Liver (tissue), 9 donors: Measurements from ENCODE around the gene DPP6. TPM values are rescaled to one million over a fixed set of nuclear protein-coding genes. Genes with fewer than 3 reads are reported as not detected.

Experiments
- DNase-seq: peaks from one replicate; pipeline ENCODE4 v3.0.0-alpha.2; 2017; ENCODE audit warnings: low spot score
- H3K27ac ChIP-seq, 2 donors: one replicate each; pipeline ENCODE4 v1.7.0; 2013; ENCODE audit warnings: inconsistent platforms in 2 of 2, low read length in 2 of 2, control low read depth in 1 of 2, low read depth in 1 of 2, mild to moderate bottlenecking in 1 of 2
- H3K27me3 ChIP-seq, 4 donors: one replicate each; pipeline versions ENCODE4 v1.6.1 to v1.7.0; 2013; ENCODE audit warnings: low read length in 3 of 4, inconsistent platforms in 1 of 4, mild to moderate bottlenecking in 1 of 4, moderate library complexity in 1 of 4; ENCODE audit not compliant: control insufficient read depth in 4 of 4, insufficient read depth in 4 of 4
- H3K36me3 ChIP-seq, 4 donors: one replicate each; pipeline versions ENCODE4 v1.6.1 to v1.7.0; 2013; ENCODE audit warnings: low read length in 3 of 4, mild to moderate bottlenecking in 3 of 4, low read depth in 1 of 4, moderate library complexity in 1 of 4; ENCODE audit not compliant: control insufficient read depth in 4 of 4, insufficient read depth in 3 of 4
- H3K4me1 ChIP-seq, 4 donors: one replicate each; pipeline versions ENCODE4 v1.6.1 to v1.7.0; 2013; ENCODE audit warnings: low read length in 3 of 4, mild to moderate bottlenecking in 3 of 4, moderate library complexity in 1 of 4; ENCODE audit not compliant: control insufficient read depth in 4 of 4, insufficient read depth in 4 of 4
- H3K4me3 ChIP-seq, 3 donors: one replicate each; pipeline versions ENCODE4 v1.6.1 to v1.7.0; 2013; ENCODE audit warnings: low read length in 3 of 3, control low read depth in 1 of 3, low read depth in 1 of 3, mild to moderate bottlenecking in 1 of 3
- H3K9ac ChIP-seq, 2 donors: one replicate each; pipeline ENCODE4 v1.7.0; 2013; ENCODE audit warnings: low read length in 2 of 2, mild to moderate bottlenecking in 2 of 2, moderate library complexity in 2 of 2, control low read depth in 1 of 2, low read depth in 1 of 2
- H3K9me3 ChIP-seq, 4 donors: one replicate each; pipeline versions ENCODE4 v1.6.1 to v1.7.0; 2013; ENCODE audit warnings: low read length in 3 of 4; ENCODE audit not compliant: control insufficient read depth in 4 of 4
- CTCF ChIP-seq: fragments of 150-350 bp; IDR thresholded peaks from 2 replicates; pipeline ENCODE4 v1.5.1; 2017; ENCODE audit warnings: improper control_type of control experiment, low read depth, low read length; ENCODE audit not compliant: missing input control
- EGR1 ChIP-seq, 2 donors: IDR thresholded peaks; 2 replicates each; pipeline ENCODE4 v1.6.1; 2016 to 2018; ENCODE audit warnings: antibody characterized with exemption in 2 of 2, low read depth in 2 of 2
- FOXA2 ChIP-seq: IDR thresholded peaks from 2 replicates; pipeline ENCODE4 v1.6.1; 2016; ENCODE audit warnings: antibody characterized with exemption
- GABPA ChIP-seq, 2 donors: IDR thresholded peaks in 1 of 2; conservative IDR thresholded peaks in 1 of 2; 2 replicates each; pipeline ENCODE4 v1.6.1; 2016; ENCODE audit warnings: antibody characterized with exemption in 2 of 2, mild to moderate bottlenecking in 1 of 2, moderate library complexity in 1 of 2
- HNF4A ChIP-seq, 2 donors: conservative IDR thresholded peaks; 2 replicates each; pipeline ENCODE4 v1.6.1; 2016; ENCODE audit warnings: antibody characterized with exemption in 2 of 2, mild to moderate bottlenecking in 2 of 2
- HNF4G ChIP-seq: IDR thresholded peaks from 2 replicates; pipeline ENCODE4 v1.6.1; 2016; ENCODE audit warnings: antibody characterized with exemption
- JUND ChIP-seq, 2 donors: IDR thresholded peaks; 2 replicates each; pipeline ENCODE4 v1.6.1; 2016; ENCODE audit warnings: antibody characterized with exemption in 2 of 2
- NR2F2 ChIP-seq: IDR thresholded peaks from 2 replicates; pipeline ENCODE4 v1.6.1; 2016; ENCODE audit warnings: antibody characterized with exemption
- RAD21 ChIP-seq, 2 donors: IDR thresholded peaks; 2 replicates each; pipeline ENCODE4 v1.6.1; 2016; ENCODE audit warnings: antibody characterized with exemption in 2 of 2, mild to moderate bottlenecking in 2 of 2
- REST ChIP-seq: IDR thresholded peaks from 2 replicates; pipeline ENCODE4 v1.6.1; 2016; ENCODE audit warnings: antibody characterized with exemption, mild to moderate bottlenecking
- RXRA ChIP-seq, 2 donors: IDR thresholded peaks; 2 replicates each; pipeline ENCODE4 v1.6.1; 2017 to 2018; ENCODE audit warnings: antibody characterized with exemption in 2 of 2, mild to moderate bottlenecking in 1 of 2
- SP1 ChIP-seq: IDR thresholded peaks from 2 replicates; pipeline ENCODE4 v1.6.1; 2018; ENCODE audit warnings: antibody characterized with exemption, mild to moderate bottlenecking
- TAF1 ChIP-seq: conservative IDR thresholded peaks from 2 replicates; pipeline ENCODE4 v1.6.1; 2016; ENCODE audit warnings: antibody characterized with exemption, mild to moderate bottlenecking
- YY1 ChIP-seq: IDR thresholded peaks from 2 replicates; pipeline ENCODE4 v1.6.1; 2016; ENCODE audit warnings: antibody characterized with exemption, mild to moderate bottlenecking
- WGBS: extraction: QIAGEN DNeasy Blood & Tissue Kit; methylation state at CpG from one replicate; pipeline ENCODE4 v1.1.7; 2013; 5-methylcytosine and 5-hydroxymethylcytosine counted together
- polyA plus RNA-seq, 2 donors: library from polyadenylated mRNA; stranded (reverse) in 1 of 2; unstranded in 1 of 2; fragments of 200-250 nt in 1 of 2; fragments of >200 nt in 1 of 2; fragmentation: Nextera tagmentation in 1 of 2; extraction: Ambion mirVana in 1 of 2; gene quantifications; one replicate each; pipeline versions ENCODE4 v1.2.1 to v1.2.3, GENCODE V29; 2013 to 2015
- total RNA-seq, 2 donors: library from RNA; depleted of rRNA; stranded (reverse); fragments of >200 nt; gene quantifications; one replicate each; pipeline ENCODE4 v1.2.3, GENCODE V29; 2014
- TF ChIP-seq, protein P1 (sequence below): IDR thresholded peaks from 2 replicates; pipeline ENCODE4 v1.6.1; 2016; ENCODE audit warnings: antibody characterized with exemption
- TF ChIP-seq, protein P2 (sequence below): IDR thresholded peaks from 2 replicates; pipeline ENCODE4 v1.6.1; 2016; ENCODE audit warnings: antibody characterized with exemption
- TF ChIP-seq, protein P3 (sequence below): IDR thresholded peaks from 2 replicates; pipeline ENCODE4 v1.6.1; 2016; ENCODE audit warnings: antibody characterized with exemption
- donor health status: healthy.
- donor health status: healthy.
- donor health status: healthy.
- donor health status: healthy.
- donor health status: healthy.

The DPP6 gene
- total and polyA plus RNA-seq, 4 donors: 0.01 TPM; not detected in 3

- no peaks in the 10 kb centered on the region for H3K27me3 ChIP-seq
- no peaks in the 10 kb centered on the region for H3K36me3 ChIP-seq
- WGBS: 83% methylated on average over 12 of the region's 12 CpGs
- TF ChIP-seq YY1 (no peak), FOXA2 (no peak), HNF4A (conservative IDR thresholded peaks at IDR 0.05) (no peak), RAD21 (IDR thresholded peaks at IDR 0.05) (no peak), EGR1 (IDR thresholded peaks at IDR 0.05; ENCODE audit: low read depth in 2 of 2) (no peak), REST (no peak), NR2F2 (no peak), RXRA (IDR thresholded peaks at IDR 0.05) (no peak), HNF4G (no peak), GABPA (IDR thresholded peaks at IDR 0.05 in 1 of 2, conservative IDR thresholded peaks at IDR 0.05 in 1 of 2) (no peak), CTCF (no peak), TAF1 (no peak)
- TF ChIP-seq, protein P1, sequence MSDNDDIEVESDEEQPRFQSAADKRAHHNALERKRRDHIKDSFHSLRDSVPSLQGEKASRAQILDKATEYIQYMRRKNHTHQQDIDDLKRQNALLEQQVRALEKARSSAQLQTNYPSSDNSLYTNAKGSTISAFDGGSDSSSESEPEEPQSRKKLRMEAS: no peak
- TF ChIP-seq, protein P2, sequence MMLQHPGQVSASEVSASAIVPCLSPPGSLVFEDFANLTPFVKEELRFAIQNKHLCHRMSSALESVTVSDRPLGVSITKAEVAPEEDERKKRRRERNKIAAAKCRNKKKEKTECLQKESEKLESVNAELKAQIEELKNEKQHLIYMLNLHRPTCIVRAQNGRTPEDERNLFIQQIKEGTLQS: no peak
- no peaks in the 10 kb centered on the region for H3K4me1 ChIP-seq
- H3K9me3 ChIP-seq: no peaks in the 10 kb centered on the region
- no peak overlapping the region for H3K4me3 ChIP-seq
- no peak overlapping the region for H3K9ac ChIP-seq
- no peak overlapping the region for H3K27ac ChIP-seq
- no peak for DNase-seq
These were observed 803.2 kb downstream of the DPP6 start for GRCh38 chr7:154855366-154855765.

- DNase-seq: no peak
- H3K36me3 ChIP-seq: no peaks in the 10 kb centered on the region
- no peak overlapping the region for H3K9ac ChIP-seq
- H3K4me1 ChIP-seq: no peaks in the 10 kb centered on the region
- no peaks in the 10 kb centered on the region for H3K9me3 ChIP-seq
- no peak overlapping the region for H3K4me3 ChIP-seq
- no peak overlapping the region for H3K27ac ChIP-seq
- WGBS: 79% methylated on average over 9 of the region's 9 CpGs
- no peaks in the 10 kb centered on the region for H3K27me3 ChIP-seq
- TF ChIP-seq FOXA2 (no peak), RXRA (IDR thresholded peaks at IDR 0.05) (no peak), CTCF (no peak), SP1 (no peak), HNF4G (no peak), EGR1 (IDR thresholded peaks at IDR 0.05; ENCODE audit: low read depth in 2 of 2) (no peak), RAD21 (IDR thresholded peaks at IDR 0.05) (no peak), GABPA (IDR thresholded peaks at IDR 0.05 in 1 of 2, conservative IDR thresholded peaks at IDR 0.05 in 1 of 2) (no peak), HNF4A (conservative IDR thresholded peaks at IDR 0.05) (no peak), JUND (IDR thresholded peaks at IDR 0.05) (no peak)
- TF ChIP-seq, protein P1: no peak
- TF ChIP-seq, protein P3, sequence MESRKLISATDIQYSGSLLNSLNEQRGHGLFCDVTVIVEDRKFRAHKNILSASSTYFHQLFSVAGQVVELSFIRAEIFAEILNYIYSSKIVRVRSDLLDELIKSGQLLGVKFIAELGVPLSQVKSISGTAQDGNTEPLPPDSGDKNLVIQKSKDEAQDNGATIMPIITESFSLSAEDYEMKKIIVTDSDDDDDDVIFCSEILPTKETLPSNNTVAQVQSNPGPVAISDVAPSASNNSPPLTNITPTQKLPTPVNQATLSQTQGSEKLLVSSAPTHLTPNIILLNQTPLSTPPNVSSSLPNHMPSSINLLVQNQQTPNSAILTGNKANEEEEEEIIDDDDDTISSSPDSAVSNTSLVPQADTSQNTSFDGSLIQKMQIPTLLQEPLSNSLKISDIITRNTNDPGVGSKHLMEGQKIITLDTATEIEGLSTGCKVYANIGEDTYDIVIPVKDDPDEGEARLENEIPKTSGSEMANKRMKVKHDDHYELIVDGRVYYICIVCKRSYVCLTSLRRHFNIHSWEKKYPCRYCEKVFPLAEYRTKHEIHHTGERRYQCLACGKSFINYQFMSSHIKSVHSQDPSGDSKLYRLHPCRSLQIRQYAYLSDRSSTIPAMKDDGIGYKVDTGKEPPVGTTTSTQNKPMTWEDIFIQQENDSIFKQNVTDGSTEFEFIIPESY: no peak
- TF ChIP-seq, protein P2: no peak
These were observed 804.5 kb downstream of the DPP6 start for GRCh38 chr7:154856733-154857132.
